Measurements from ENCODE around the gene SCAI. TPM values are rescaled to one million over a fixed set of nuclear protein-coding genes. Genes with fewer than 3 reads are reported as not detected.
"Not testable (repeated sequence)": the region's sequence is repeated elsewhere in the genome, so short reads cannot be mapped to it uniquely, and the experiment has no call there.

The SCAI gene
- polyA plus RNA-seq, 4 donors, result under 0.01 to 7.2 (median 0.69) TPM

DNA sequence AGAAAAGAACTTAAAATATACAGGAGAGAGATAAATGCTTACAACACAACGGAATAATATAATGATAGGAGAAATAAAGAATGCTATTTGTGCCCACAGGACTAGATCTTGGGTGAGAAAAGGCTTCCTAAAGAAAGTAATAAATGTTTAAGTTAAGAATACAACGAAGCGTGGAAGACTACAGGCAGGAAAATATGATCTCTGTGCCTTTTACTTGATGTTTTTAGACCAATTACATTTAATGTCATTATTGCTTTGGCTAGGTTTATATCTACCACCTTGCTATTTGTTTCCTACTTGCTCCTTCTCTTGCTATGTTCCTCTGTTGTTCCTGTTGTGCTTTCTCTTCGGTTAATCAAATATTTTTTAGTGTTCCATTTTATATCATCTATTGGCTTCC is 122.3 kb downstream of the SCAI start:
- Histone ChIP-seq H3K36me3 (ENCODE audit: control insufficient read depth in 3 of 3, insufficient read depth in 2 of 3, low read depth in 1 of 3, low read length in 3 of 3) (peaks cover 0 to 12% (median 0%) of the 10 kb centered on the region in 3 donors), H3K4me1 (ENCODE audit: control insufficient read depth in 3 of 3, insufficient read depth in 2 of 3, low read depth in 1 of 3, low read length in 2 of 3) (peaks cover 0 to 3% (median 0%) of the 10 kb centered on the region in 3 donors), H3K4me3 (ENCODE audit: low read depth in 1 of 3, low read length in 3 of 3) (no peak overlapping the region), H3K27me3 (ENCODE audit: control insufficient read depth in 3 of 3, insufficient read depth in 3 of 3, low read length in 3 of 3) (no peaks in the 10 kb centered on the region), H3K27ac (ENCODE audit: low read depth in 1 of 3, low read length in 2 of 3) (no peak overlapping the region), H3K9me3 (ENCODE audit: control insufficient read depth in 2 of 2, insufficient read depth in 1 of 2, low read depth in 1 of 2, low read length in 1 of 2) (no peaks in the 10 kb centered on the region)
- 94 to 100% (median 95%) methylated on average over 4 of the region's 4 CpGs for WGBS, 3 donors
- FAIRE-seq (no peak), DNase-seq (no peak)

DNA sequence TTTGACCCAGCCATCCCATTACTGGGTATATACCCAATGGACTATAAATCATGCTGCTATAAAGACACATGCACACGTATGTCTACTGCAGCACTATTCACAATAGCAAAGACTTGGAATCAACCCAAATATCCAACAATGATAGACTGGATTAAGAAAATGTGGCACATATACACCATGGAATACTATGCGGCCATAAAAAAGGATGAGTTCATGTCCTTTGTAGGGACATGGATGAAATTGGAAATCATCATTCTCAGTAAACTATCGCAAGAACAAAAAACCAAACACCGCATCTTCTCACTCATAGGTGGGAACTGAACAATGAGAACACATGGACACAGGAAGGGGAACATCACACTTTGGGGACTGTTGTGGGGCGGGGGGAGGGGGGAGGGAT is 127.7 kb downstream of the SCAI start:
- not testable (repeated sequence) for H3K27ac ChIP-seq (ENCODE audit: low read depth in 1 of 3, low read length in 2 of 3); H3K4me1 ChIP-seq (ENCODE audit: control insufficient read depth in 3 of 3, insufficient read depth in 2 of 3, low read depth in 1 of 3, low read length in 2 of 3); H3K27me3 ChIP-seq (ENCODE audit: control insufficient read depth in 3 of 3, insufficient read depth in 3 of 3, low read length in 3 of 3); H3K9me3 ChIP-seq (ENCODE audit: control insufficient read depth in 2 of 2, insufficient read depth in 1 of 2, low read depth in 1 of 2, low read length in 1 of 2); H3K4me3 ChIP-seq (ENCODE audit: low read depth in 1 of 3, low read length in 3 of 3); H3K36me3 ChIP-seq (ENCODE audit: control insufficient read depth in 3 of 3, insufficient read depth in 2 of 3, low read depth in 1 of 3, low read length in 3 of 3); DNase-seq; FAIRE-seq
- WGBS, 3 donors, result 95 to 99% (median 96%) methylated on average over 3 to 5 of the region's 5 CpGs

DNA sequence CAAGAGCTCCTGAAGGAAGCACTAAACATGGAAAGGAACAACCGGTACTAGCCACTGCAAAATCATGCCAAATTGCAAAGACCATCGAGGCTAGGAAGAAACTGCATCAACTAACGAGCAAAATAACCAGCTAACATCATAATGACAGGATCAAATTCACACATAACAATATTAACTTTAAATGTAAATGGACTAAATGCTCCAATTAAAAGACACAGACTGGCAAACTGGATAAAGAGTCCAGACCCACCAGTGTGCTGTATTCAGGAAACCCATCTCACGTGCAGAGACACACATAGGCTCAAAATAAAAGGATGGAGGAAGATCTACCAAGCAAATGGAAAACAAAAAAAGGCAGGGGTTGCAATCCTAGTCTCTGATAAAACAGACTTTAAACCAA is 131.3 kb downstream of the SCAI start:
- not testable (repeated sequence) for H3K27ac ChIP-seq (ENCODE audit: low read depth in 1 of 3, low read length in 2 of 3); H3K4me1 ChIP-seq (ENCODE audit: control insufficient read depth in 3 of 3, insufficient read depth in 2 of 3, low read depth in 1 of 3, low read length in 2 of 3); FAIRE-seq; H3K4me3 ChIP-seq (ENCODE audit: low read depth in 1 of 3, low read length in 3 of 3); H3K9me3 ChIP-seq (ENCODE audit: control insufficient read depth in 2 of 2, insufficient read depth in 1 of 2, low read depth in 1 of 2, low read length in 1 of 2); DNase-seq; H3K27me3 ChIP-seq (ENCODE audit: control insufficient read depth in 3 of 3, insufficient read depth in 3 of 3, low read length in 3 of 3)
- H3K36me3 ChIP-seq (ENCODE audit: control insufficient read depth in 3 of 3, insufficient read depth in 2 of 3, low read depth in 1 of 3, low read length in 3 of 3), result peaks cover 0 to 12% (median 0%) of the 10 kb centered on the region in 3 donors
- 88 to 97% (median 89%) methylated on average over 2 to 4 of the region's 4 CpGs for WGBS, 3 donors

DNA sequence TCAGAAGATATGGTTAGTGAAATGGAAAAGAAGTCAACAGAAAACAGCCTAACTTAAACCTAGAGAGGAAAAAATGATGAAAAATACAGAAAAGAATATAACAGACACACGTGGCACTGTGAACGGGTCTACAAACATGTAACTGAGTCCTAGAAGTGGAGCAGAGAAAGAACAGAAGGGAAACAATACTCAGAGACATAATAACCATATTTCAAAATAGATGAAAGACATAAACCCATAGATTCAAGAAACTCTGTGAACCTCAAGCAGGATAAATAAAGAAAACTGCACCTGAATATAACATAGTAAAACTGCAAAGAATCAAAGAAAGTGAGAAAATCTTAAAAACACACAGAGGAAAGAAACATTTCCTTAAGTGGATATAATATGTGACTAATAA is 134.7 kb downstream of the SCAI start:
- no peak for FAIRE-seq
- Histone ChIP-seq H3K27me3 (ENCODE audit: control insufficient read depth in 3 of 3, insufficient read depth in 3 of 3, low read length in 3 of 3) (no peaks in the 10 kb centered on the region), H3K36me3 (ENCODE audit: control insufficient read depth in 3 of 3, insufficient read depth in 2 of 3, low read depth in 1 of 3, low read length in 3 of 3) (peaks cover 0 to 15% (median 0%) of the 10 kb centered on the region in 3 donors), H3K9me3 (ENCODE audit: control insufficient read depth in 2 of 2, insufficient read depth in 1 of 2, low read depth in 1 of 2, low read length in 1 of 2) (peaks cover 0 to 9% of the 10 kb centered on the region in 2 donors), H3K4me1 (ENCODE audit: control insufficient read depth in 3 of 3, insufficient read depth in 2 of 3, low read depth in 1 of 3, low read length in 2 of 3) (no peaks in the 10 kb centered on the region), H3K27ac (ENCODE audit: low read depth in 1 of 3, low read length in 2 of 3) (no peak overlapping the region), H3K4me3 (ENCODE audit: low read depth in 1 of 3, low read length in 3 of 3) (no peak overlapping the region)
- no peak for DNase-seq
- 85 to 95% (median 94%) methylated on average over 2 of the region's 2 CpGs for WGBS, 3 donors

- Histone ChIP-seq H3K9me3 (ENCODE audit: control insufficient read depth in 2 of 2, insufficient read depth in 1 of 2, low read depth in 1 of 2, low read length in 1 of 2) (no peaks in the 10 kb centered on the region), H3K36me3 (ENCODE audit: control insufficient read depth in 3 of 3, insufficient read depth in 2 of 3, low read depth in 1 of 3, low read length in 3 of 3) (peaks cover 0 to 20% (median 1%) of the 10 kb centered on the region in 3 donors), H3K27me3 (ENCODE audit: control insufficient read depth in 3 of 3, insufficient read depth in 3 of 3, low read length in 3 of 3) (no peaks in the 10 kb centered on the region), H3K4me1 (ENCODE audit: control insufficient read depth in 3 of 3, insufficient read depth in 2 of 3, low read depth in 1 of 3, low read length in 2 of 3) (no peaks in the 10 kb centered on the region), H3K4me3 (ENCODE audit: low read depth in 1 of 3, low read length in 3 of 3) (no peak overlapping the region), H3K27ac (ENCODE audit: low read depth in 1 of 3, low read length in 2 of 3) (no peak overlapping the region)
- DNase-seq (no peak), FAIRE-seq (no peak)
- whole genome bisulfite sequencing, 3 donors, result 94 to 97% (median 95%) methylated on average over 7 of the region's 7 CpGs
Measured at GRCh38 chr9:125003332-125003731, 140.0 kb downstream of the SCAI start.

DNA sequence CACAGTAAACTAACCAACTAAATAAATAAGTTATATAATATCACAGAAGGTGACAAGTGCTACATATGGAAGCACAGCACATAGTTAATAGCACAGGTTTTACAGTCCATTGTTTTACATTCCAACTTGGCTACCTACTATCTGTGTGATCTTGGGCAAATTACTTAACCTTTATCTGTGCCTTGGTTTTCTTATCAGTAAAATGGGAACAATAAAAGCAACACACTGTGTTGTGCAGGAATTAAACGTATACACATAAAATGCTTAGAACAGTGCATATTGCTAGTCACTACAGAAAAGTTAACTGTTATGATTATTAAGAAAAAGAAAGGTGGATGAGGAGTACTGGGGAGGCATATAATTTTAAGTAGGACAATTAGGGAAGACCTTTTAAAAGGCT is 159.6 kb downstream of the SCAI start:
- Histone ChIP-seq H3K9me3 (ENCODE audit: control insufficient read depth in 2 of 2, insufficient read depth in 1 of 2, low read depth in 1 of 2, low read length in 1 of 2) (no peaks in the 10 kb centered on the region), H3K27ac (ENCODE audit: low read depth in 1 of 3, low read length in 2 of 3) (no peak overlapping the region), H3K27me3 (ENCODE audit: control insufficient read depth in 3 of 3, insufficient read depth in 3 of 3, low read length in 3 of 3) (no peaks in the 10 kb centered on the region), H3K4me3 (ENCODE audit: low read depth in 1 of 3, low read length in 3 of 3) (no peak overlapping the region), H3K4me1 (ENCODE audit: control insufficient read depth in 3 of 3, insufficient read depth in 2 of 3, low read depth in 1 of 3, low read length in 2 of 3) (peaks cover 0 to 3% (median 0%) of the 10 kb centered on the region in 3 donors), H3K36me3 (ENCODE audit: control insufficient read depth in 3 of 3, insufficient read depth in 2 of 3, low read depth in 1 of 3, low read length in 3 of 3) (no peaks in the 10 kb centered on the region)
- FAIRE-seq (no peak), DNase-seq (no peak)
- 76 to 85% (median 77%) methylated on average over 1 of the region's 1 CpG for WGBS, 3 donors

DNA sequence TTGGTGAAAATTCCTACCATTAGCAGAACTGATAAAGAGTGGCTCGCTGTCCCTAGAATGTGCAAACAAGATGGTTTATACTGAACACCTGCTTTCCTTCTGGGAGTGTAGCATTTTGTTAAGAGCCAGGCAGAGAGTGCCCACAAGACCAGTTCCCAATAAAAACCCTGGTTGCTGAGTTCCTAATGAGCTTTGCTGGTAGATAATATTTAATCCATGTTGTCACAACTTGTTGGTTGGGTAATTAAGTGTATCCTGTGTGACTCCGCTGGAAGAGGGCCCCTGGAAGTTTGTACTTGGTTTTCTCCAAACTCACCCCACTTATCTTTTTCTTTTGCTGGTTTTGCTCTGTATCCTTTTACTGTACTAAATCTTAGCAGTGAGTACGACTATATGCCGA is 162.9 kb downstream of the SCAI start:
- Histone ChIP-seq H3K4me1 (ENCODE audit: control insufficient read depth in 3 of 3, insufficient read depth in 2 of 3, low read depth in 1 of 3, low read length in 2 of 3) (peaks cover 0 to 3% (median 0%) of the 10 kb centered on the region in 3 donors), H3K36me3 (ENCODE audit: control insufficient read depth in 3 of 3, insufficient read depth in 2 of 3, low read depth in 1 of 3, low read length in 3 of 3) (peaks cover 0 to 7% (median 0%) of the 10 kb centered on the region in 3 donors), H3K27me3 (ENCODE audit: control insufficient read depth in 3 of 3, insufficient read depth in 3 of 3, low read length in 3 of 3) (no peaks in the 10 kb centered on the region), H3K9me3 (ENCODE audit: control insufficient read depth in 2 of 2, insufficient read depth in 1 of 2, low read depth in 1 of 2, low read length in 1 of 2) (no peaks in the 10 kb centered on the region), H3K27ac (ENCODE audit: low read depth in 1 of 3, low read length in 2 of 3) (no peak overlapping the region), H3K4me3 (ENCODE audit: low read depth in 1 of 3, low read length in 3 of 3) (no peak overlapping the region)
- WGBS, 3 donors, result 71 to 76% (median 75%) methylated on average over 4 of the region's 4 CpGs
- FAIRE-seq, result no peak
- DNase-seq, result peak in 1 of 2 donors; percentile 37

DNA sequence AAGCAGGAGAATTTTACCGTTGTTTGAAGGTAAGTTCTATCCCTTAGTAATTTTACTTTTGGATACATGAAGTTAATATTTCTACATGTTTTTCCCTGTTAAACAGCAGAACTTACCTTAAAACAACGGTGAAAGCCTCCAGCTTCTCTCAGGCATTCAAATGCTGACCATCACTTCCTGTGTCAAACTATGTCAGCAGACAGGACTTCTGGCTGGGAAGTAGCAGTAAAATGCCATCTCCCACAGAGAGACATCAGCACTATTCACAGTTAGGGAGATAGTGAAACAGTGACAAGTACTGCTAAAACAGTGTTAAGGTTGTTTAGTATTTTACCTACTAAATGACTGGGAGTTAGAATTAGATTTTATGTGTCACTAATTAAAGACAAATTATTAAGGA is 168.2 kb downstream of the SCAI start:
- 60 to 75% (median 72%) methylated on average over 2 of the region's 2 CpGs for WGBS, 3 donors
- Histone ChIP-seq H3K27ac (ENCODE audit: low read depth in 1 of 3, low read length in 2 of 3) (no peak overlapping the region), H3K4me1 (ENCODE audit: control insufficient read depth in 3 of 3, insufficient read depth in 2 of 3, low read depth in 1 of 3, low read length in 2 of 3) (peaks cover 0 to 2% (median 0%) of the 10 kb centered on the region in 3 donors), H3K4me3 (ENCODE audit: low read depth in 1 of 3, low read length in 3 of 3) (no peak overlapping the region), H3K9me3 (ENCODE audit: control insufficient read depth in 2 of 2, insufficient read depth in 1 of 2, low read depth in 1 of 2, low read length in 1 of 2) (no peaks in the 10 kb centered on the region), H3K36me3 (ENCODE audit: control insufficient read depth in 3 of 3, insufficient read depth in 2 of 3, low read depth in 1 of 3, low read length in 3 of 3) (peaks cover 0 to 15% (median 4%) of the 10 kb centered on the region in 3 donors), H3K27me3 (ENCODE audit: control insufficient read depth in 3 of 3, insufficient read depth in 3 of 3, low read length in 3 of 3) (no peaks in the 10 kb centered on the region)
- DNase-seq (no peak), FAIRE-seq (no peak)

DNA sequence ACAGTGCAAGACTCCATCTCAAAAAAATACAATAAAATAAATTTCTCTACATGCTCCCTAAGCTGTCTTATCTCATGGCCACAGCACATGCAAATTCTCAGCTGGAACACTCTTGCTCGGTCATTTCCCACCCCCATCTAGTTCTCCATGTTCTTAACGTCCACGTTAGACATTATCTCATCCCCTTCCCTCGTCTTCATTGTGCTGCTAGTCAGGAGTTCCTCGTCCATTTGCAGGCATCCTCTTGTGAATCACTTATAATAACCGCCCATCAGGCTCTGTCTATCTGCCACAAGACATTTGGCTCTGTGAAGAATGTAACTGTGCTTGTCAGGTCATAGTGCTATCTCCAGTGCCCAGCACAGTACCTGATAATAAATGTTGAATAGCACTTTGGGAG is 169.5 kb downstream of the SCAI start:
- Histone ChIP-seq H3K27me3 (ENCODE audit: control insufficient read depth in 3 of 3, insufficient read depth in 3 of 3, low read length in 3 of 3) (no peaks in the 10 kb centered on the region), H3K9me3 (ENCODE audit: control insufficient read depth in 2 of 2, insufficient read depth in 1 of 2, low read depth in 1 of 2, low read length in 1 of 2) (no peaks in the 10 kb centered on the region), H3K4me3 (ENCODE audit: low read depth in 1 of 3, low read length in 3 of 3) (no peak overlapping the region), H3K4me1 (ENCODE audit: control insufficient read depth in 3 of 3, insufficient read depth in 2 of 3, low read depth in 1 of 3, low read length in 2 of 3) (no peaks in the 10 kb centered on the region), H3K36me3 (ENCODE audit: control insufficient read depth in 3 of 3, insufficient read depth in 2 of 3, low read depth in 1 of 3, low read length in 3 of 3) (peaks cover 0 to 15% (median 4%) of the 10 kb centered on the region in 3 donors), H3K27ac (ENCODE audit: low read depth in 1 of 3, low read length in 2 of 3) (no peak overlapping the region)
- no peak for FAIRE-seq
- 96 to 98% (median 96%) methylated on average over 6 of the region's 6 CpGs for WGBS, 3 donors
- DNase-seq, result no peak

Data from small intestine (tissue), 7 donors.